Stimulated activated CD4-positive, alpha-beta T cell treated with anti-CD3 and anti-CD28 coated beads, Interleukin-12 subunit alpha, Interleukin-12 subunit beta, amount 100 ng/mL, for 48 hours (primary cell): ENCODE results near the gene ABLIM1.

Source experiments
- DNase-seq, 3 donors: peaks; one replicate each; pipeline ENCODE4 v3.0.0-alpha.2; 2020; ENCODE audit warnings: low read depth in 2 of 3, low spot score in 1 of 3

Gene ABLIM1

GRCh38 chr10:114498413-114499111 lies 159.5 kb downstream of the ABLIM1 start:
- no peak for DNase-seq

GRCh38 chr10:114495303-114495702 lies 162.8 kb downstream of the ABLIM1 start:
- no peak for DNase-seq

- peak in 1 of 3 donors; percentile 20 for DNase-seq
Measured at GRCh38 chr10:114492351-114493037, 165.6 kb downstream of the ABLIM1 start.

GRCh38 chr10:114491933-114492332 lies 166.1 kb downstream of the ABLIM1 start:
- DNase-seq: no peak

- DNase-seq: no peak
Measured at GRCh38 chr10:114491419-114491818, 166.7 kb downstream of the ABLIM1 start.

- DNase-seq: no peak
Measured at GRCh38 chr10:114489521-114490310, 168.4 kb downstream of the ABLIM1 start.

GRCh38 chr10:114487815-114488536 lies 170.1 kb downstream of the ABLIM1 start:
- DNase-seq: no peak

- DNase-seq: no peak
Measured at GRCh38 chr10:114486938-114487814, 170.9 kb downstream of the ABLIM1 start.

GRCh38 chr10:114485696-114486400 lies 172.2 kb downstream of the ABLIM1 start:
- DNase-seq: no peak

GRCh38 chr10:114483575-114483974 lies 174.5 kb downstream of the ABLIM1 start:
- no peak for DNase-seq

- no peak for DNase-seq
Measured at GRCh38 chr10:114482480-114483304, 175.4 kb downstream of the ABLIM1 start.

- no peak for DNase-seq
Measured at GRCh38 chr10:114481055-114481454, 177.0 kb downstream of the ABLIM1 start.

GRCh38 chr10:114479836-114480235 lies 178.2 kb downstream of the ABLIM1 start:
- no peak for DNase-seq

- no peak for DNase-seq
Measured at GRCh38 chr10:114479307-114479706, 178.8 kb downstream of the ABLIM1 start.

GRCh38 chr10:114478281-114478680 lies 179.8 kb downstream of the ABLIM1 start:
- no peak for DNase-seq

GRCh38 chr10:114477285-114477684 lies 180.8 kb downstream of the ABLIM1 start:
- no peak for DNase-seq

- DNase-seq: no peak
Measured at GRCh38 chr10:114474989-114475388, 183.1 kb downstream of the ABLIM1 start.

GRCh38 chr10:114473776-114474175 lies 184.3 kb downstream of the ABLIM1 start:
- no peak for DNase-seq

GRCh38 chr10:114472877-114473253 lies 185.2 kb downstream of the ABLIM1 start:
- no peak for DNase-seq
